Cardiac septum (tissue), 1 donor: ENCODE measurements around the gene TUT4. TPM values are rescaled to one million over a fixed set of nuclear protein-coding genes. Genes with fewer than 3 reads are reported as not detected.

Experiments used
- DNase-seq: peaks from one replicate; pipeline ENCODE4 v3.0.0-alpha.2; 2020; ENCODE audit warnings: low spot score
- intact Hi-C: fragments of 100-400 bp; cut with DNase I; formaldehyde crosslinking; loops from one replicate; pipeline ENCODE4 v1.14.0; 2022
- total RNA-seq: library from RNA; stranded (reverse); fragmentation: NEBNext Ultra II Directional; extraction: Animal tissue kit (Norgen Biotek cat#: 25700); gene quantifications from one replicate; pipeline ENCODE4 v1.2.1, GENCODE V29; 2021
- donor health status: DM: no; HTN: no; CAD: no.

The TUT4 gene
- total RNA-seq, 1 donor from 2014 or later, result 37.1 TPM

GRCh38 chr1:52502789-52503188, 50.1 kb downstream of the TUT4 start:
- DNase-seq, result no peak
- intact Hi-C loops, result no loop called here

DNA sequence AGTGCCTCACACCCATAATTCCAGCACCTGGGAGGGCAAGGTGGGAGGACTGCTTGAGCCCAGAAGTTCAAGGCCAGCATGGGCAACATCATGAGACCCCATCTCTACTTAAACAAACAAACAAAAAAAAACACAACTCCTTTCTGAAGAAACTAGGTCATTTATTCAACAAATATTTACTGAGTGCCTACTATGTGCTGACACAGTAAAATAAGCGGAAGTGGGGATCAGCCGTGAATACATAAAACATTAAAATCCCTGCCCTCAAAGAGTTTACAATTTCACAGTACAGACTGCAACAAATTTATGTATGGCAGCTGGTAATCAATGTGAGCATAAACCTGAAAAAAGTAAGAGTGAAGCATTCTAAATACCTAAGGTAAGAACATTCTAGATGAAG, 65.3 kb downstream of the TUT4 start:
- DNase-seq, result no peak
- intact Hi-C loops, result no loop called here

DNA sequence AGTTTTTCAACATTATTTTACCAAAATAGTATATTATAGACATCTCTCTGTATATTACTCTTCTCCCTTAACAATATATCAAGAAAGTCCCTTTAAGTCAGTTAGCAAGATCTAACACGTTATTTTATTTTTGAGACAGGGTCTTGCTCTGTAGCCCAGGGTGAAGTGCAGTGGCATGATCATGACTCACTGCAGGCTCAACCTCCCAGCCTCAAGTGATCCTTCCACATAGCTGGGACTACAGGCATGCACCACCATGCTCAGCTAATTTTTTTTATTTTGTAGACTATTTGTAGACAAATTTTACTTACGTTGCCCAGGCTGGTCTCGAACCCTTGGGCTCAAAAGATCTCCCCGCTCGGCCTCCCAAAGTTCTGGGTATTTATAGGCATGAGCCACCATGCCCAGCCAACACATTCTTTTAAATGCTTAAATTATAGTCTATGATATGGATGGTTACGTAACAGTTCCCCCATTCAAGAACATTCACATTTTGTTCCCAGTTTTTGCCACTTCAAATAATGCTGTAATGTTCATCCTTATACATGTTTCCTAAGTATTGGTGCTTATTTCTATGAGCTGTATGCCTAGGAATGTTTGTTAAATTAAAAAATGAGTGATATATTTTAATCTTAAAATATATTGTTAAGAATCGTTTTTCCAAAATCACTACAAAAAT, 70.4 kb downstream of the TUT4 start:
- no peak for DNase-seq
- intact Hi-C loops, result no loop called here

GRCh38 chr1:52479076-52479475, 73.8 kb downstream of the TUT4 start:
- intact Hi-C loops, result no loop called here
- no peak for DNase-seq

- intact Hi-C loops, result no loop called here
- no peak for DNase-seq
These were observed 75.0 kb downstream of the TUT4 start for GRCh38 chr1:52477876-52478275.

DNA sequence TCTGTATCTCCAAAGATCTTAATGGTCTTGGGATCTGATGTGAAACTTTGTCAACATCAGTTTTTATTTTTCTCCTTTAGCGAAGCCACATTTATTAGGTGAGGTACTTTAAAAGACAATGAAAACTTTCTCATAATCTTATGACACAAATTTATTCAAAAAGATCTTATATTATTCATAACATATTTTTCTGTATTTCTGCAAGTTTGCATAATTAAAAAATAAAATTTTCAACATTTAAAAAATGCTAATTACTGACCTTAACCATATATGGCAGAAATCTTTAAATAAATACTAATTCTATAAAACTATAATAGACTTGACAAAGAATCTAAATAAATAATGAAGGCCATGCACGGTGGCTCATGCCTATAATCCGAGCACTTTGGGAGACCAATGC, 75.9 kb downstream of the TUT4 start:
- DNase-seq, result no peak
- intact Hi-C loops, result no loop called here

GRCh38 chr1:52474807-52475206, 78.1 kb downstream of the TUT4 start:
- no peak for DNase-seq
- intact Hi-C loops, result no loop called here

- no peak for DNase-seq
- intact Hi-C loops, result no loop called here
These were observed 79.9 kb downstream of the TUT4 start for GRCh38 chr1:52473039-52473438.

GRCh38 chr1:52472384-52472783, 80.5 kb downstream of the TUT4 start:
- DNase-seq, result no peak
- intact Hi-C loops, result no loop called here

GRCh38 chr1:52469108-52469507, 83.8 kb downstream of the TUT4 start:
- intact Hi-C loops, result no loop called here
- DNase-seq, result no peak

- intact Hi-C loops, result no loop called here
- no peak for DNase-seq
These were observed 89.0 kb downstream of the TUT4 start for GRCh38 chr1:52463891-52464290.

DNA sequence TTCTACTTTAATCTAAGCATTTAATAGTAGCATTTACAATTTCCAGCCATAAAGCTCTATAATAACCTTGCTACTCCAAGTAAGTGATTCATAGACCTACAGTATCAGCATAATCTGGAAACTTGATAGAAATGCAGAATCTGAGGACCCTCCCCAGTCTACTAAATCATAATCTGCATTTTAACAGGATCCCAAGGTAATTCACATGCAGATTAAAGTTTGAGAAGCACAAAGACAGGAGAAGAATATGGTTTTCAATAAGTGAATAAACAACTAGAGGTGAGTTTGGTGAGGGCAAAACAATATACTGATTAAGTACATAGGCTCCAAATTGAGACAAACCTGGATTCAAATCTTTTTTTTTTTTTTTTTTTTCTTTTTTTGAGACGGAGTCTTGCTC, 91.1 kb downstream of the TUT4 start:
- intact Hi-C loops, result no loop called here
- DNase-seq, result no peak

- DNase-seq, result no peak
- intact Hi-C loops, result no loop called here
These were observed 92.2 kb downstream of the TUT4 start for GRCh38 chr1:52460694-52461093.

- intact Hi-C loops, result no loop called here
- DNase-seq, result no peak
These were observed 97.2 kb downstream of the TUT4 start for GRCh38 chr1:52455686-52456085.

DNA sequence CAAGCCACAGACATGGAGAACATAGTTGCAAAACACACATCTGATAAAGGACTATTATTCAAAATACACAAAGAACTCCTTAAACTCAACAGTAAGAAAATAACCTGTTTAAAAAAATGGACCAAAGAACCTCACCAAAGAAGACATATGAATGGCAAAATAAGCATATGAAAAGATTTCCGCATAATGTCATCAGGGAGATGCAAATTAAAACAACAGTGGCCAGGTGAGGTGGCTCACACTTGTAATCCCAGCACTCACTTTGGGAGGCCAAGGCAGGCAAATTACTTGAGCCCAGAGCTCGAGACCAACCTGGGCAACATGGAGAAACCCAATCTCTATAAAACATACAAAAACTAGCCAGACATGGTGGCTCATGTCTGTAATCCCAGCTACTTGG, 98.1 kb downstream of the TUT4 start:
- intact Hi-C loops, result no loop called here
- no peak for DNase-seq

DNA sequence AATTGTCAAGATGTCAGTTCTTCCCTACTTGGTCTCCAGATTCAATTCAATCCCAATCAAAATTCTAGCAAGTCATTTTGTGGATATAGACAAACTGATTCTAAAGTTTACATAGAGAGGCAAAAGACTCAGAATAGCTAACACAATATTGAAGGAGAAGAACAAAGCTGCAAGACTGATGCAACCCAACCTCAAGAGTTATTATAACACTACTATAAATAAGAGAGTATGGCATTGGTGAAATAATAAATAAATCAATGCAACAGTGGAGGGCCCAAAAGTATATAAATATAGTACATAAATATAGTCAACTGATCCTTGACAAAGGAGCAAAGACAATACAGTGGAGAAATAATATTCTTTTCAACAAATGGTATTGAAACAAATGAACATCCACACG, 98.8 kb downstream of the TUT4 start:
- intact Hi-C loops, result no loop called here
- DNase-seq, result no peak

DNA sequence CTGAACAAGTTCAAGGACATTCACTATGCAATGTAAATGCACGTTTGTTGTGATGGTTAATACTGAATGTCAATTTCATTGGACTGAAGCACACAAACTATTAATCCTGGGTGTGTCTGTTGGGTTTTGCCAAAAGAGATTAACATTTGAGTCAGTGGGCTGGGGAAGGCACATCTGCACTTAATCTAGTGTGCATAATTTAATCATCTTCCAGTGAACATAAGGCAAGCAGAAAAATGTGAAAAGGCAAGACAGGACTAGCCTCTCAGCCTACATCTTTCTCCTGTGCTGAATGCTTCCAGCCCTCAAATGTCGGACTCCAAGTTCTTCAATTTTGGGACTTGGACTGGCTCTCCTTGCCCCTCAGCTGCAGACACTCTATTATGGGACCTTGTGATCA, 108.4 kb downstream of the TUT4 start:
- intact Hi-C loops, result no loop called here
- no peak for DNase-seq

GRCh38 chr1:52439976-52440375, 112.9 kb downstream of the TUT4 start:
- intact Hi-C loops, result no loop called here
- no peak for DNase-seq

GRCh38 chr1:52436817-52437216, 116.1 kb downstream of the TUT4 start:
- intact Hi-C loops, result no loop called here
- DNase-seq, result no peak

DNA sequence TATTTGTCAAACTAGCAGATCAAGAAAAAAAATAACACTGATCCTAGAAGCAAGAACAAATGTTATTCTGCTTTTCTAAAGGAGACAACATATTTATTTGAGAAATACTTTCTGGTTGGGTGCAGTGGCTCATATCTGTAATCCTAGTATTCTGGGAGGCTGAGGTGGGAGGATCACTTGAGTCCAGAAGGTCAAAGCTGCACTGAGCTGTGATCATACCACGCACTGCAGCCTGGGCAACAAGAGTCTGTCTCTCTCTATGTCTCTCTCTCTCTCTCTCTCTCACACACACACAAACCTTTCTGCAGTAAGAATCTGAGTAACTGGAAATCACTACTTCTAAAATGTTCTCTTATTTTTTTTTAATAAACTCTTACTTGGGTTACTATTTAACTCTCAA, 117.2 kb downstream of the TUT4 start:
- intact Hi-C loops, result no loop called here
- no peak for DNase-seq

- intact Hi-C loops, result no loop called here
These were observed 117.7 kb downstream of the TUT4 start for GRCh38 chr1:52435211-52435610.

DNA sequence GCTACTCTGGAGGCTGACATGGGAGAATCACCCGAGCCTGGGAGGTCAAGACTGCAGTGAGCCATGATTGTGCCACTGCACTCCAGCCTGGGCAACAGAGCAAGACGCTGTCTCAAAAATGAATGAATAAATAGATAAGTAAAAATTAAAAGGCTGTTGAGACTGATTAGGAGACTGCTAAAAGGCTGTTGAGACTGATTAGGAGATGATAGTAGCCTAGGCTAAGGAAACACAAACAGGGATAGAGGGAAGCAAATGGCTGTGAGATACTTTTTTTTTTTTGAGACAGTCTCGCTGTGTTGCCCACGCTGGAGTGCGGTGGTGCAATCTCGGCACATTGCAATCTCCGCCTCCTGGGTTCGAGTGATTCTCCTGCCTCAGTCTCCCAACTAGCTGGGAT, 120.1 kb downstream of the TUT4 start:
- intact Hi-C loops, result no loop called here
- DNase-seq, result no peak

More at GRCh38 chr1:52435211-52435610, 117.7 kb downstream of the TUT4 start:
- no peak for DNase-seq
